RWPE2 (cell line): ENCODE data around the gene POM121L2.

Experiments
- ATAC-seq: fragments of 200-7000 bp; cut with Tn5 transposase; 3 replicates; pipeline ENCODE4 v1.9.1; 2021; ENCODE audit warnings: low read depth
- DNase-seq: peaks from one replicate; pipeline ENCODE4 v3.0.0-alpha.2; 2020; ENCODE audit warnings: low spot score
- H3K27ac ChIP-seq: fragments of 450-650 bp; 2 replicates; pipeline ENCODE4 v1.5.1; 2017; ENCODE audit warnings: mild to moderate bottlenecking; ENCODE audit not compliant: poor library complexity, severe bottlenecking
- H3K27me3 ChIP-seq: fragments of 250-450 bp; sonication (Bioruptor Pico); 2 replicates; pipeline ENCODE4 v1.5.1; 2021; ENCODE audit warnings: mild to moderate bottlenecking, moderate library complexity; ENCODE audit not compliant: insufficient read depth, poor library complexity, severe bottlenecking
- H3K36me3 ChIP-seq: fragments of 250-450 bp; sonication (Bioruptor Pico); 2 replicates; pipeline ENCODE4 v1.5.1; 2020; ENCODE audit warnings: low read depth, mild to moderate bottlenecking, moderate library complexity
- H3K4me1 ChIP-seq: fragments of 250-450 bp; sonication (Bioruptor Pico); 2 replicates; pipeline ENCODE4 v1.5.1; 2021; ENCODE audit warnings: mild to moderate bottlenecking, moderate library complexity; ENCODE audit not compliant: insufficient read depth, poor library complexity, severe bottlenecking
- H3K4me3 ChIP-seq: fragments of 250-450 bp; sonication (Bioruptor Pico); 2 replicates; pipeline ENCODE4 v1.5.1; 2021; ENCODE audit warnings: mild to moderate bottlenecking, moderate library complexity; ENCODE audit not compliant: severe bottlenecking
- H3K9me3 ChIP-seq: fragments of 250-450 bp; sonication (Bioruptor Pico); 2 replicates; pipeline ENCODE4 v1.5.1; 2021; ENCODE audit warnings: mild to moderate bottlenecking, moderate library complexity; ENCODE audit not compliant: severe bottlenecking
- CTCF ChIP-seq: fragments of 450-650 bp; IDR thresholded peaks from one replicate; pipeline ENCODE4 v1.5.1; 2017; ENCODE audit warnings: mild to moderate bottlenecking, moderate library complexity; ENCODE audit not compliant: poor library complexity, severe bottlenecking

Gene POM121L2

GRCh38 chr6:27263886-27264285, 48.2 kb downstream of the POM121L2 start:
- no peak for TF ChIP-seq CTCF
- Histone ChIP-seq H3K27me3 (no peaks in the 10 kb centered on the region), H3K4me1 (no peaks in the 10 kb centered on the region), H3K27ac (no peak overlapping the region), H3K9me3 (peaks cover 2% of the 10 kb centered on the region), H3K4me3 (no peak overlapping the region), H3K36me3 (no peaks in the 10 kb centered on the region)
- DNase-seq (no peak), ATAC-seq (no peak)

GRCh38 chr6:27260836-27261375, 51.2 kb downstream of the POM121L2 start:
- H3K9me3 ChIP-seq: peaks cover 2% of the 10 kb centered on the region
- H3K27me3 ChIP-seq: no peaks in the 10 kb centered on the region
- TF ChIP-seq CTCF: no peak
- H3K4me1 ChIP-seq: no peaks in the 10 kb centered on the region
- ATAC-seq (no peak), DNase-seq (no peak)
- H3K4me3 ChIP-seq: no peak overlapping the region
- no peaks in the 10 kb centered on the region for H3K36me3 ChIP-seq
- H3K27ac ChIP-seq: no peak overlapping the region

GRCh38 chr6:27260369-27260768, 51.7 kb downstream of the POM121L2 start:
- no peak for TF ChIP-seq CTCF
- Histone ChIP-seq H3K27me3 (no peaks in the 10 kb centered on the region), H3K9me3 (peaks cover 2% of the 10 kb centered on the region), H3K36me3 (no peaks in the 10 kb centered on the region), H3K27ac (no peak overlapping the region), H3K4me1 (no peaks in the 10 kb centered on the region), H3K4me3 (no peak overlapping the region)
- ATAC-seq (no peak), DNase-seq (no peak)
